Measurements from ENCODE around the gene BCAM. TPM values are rescaled to one million over a fixed set of nuclear protein-coding genes. Genes with fewer than 3 reads are reported as not detected.

The BCAM gene
- total and polyA plus RNA-seq, 2 donors (not counting 3 experiments of a cell fraction or from before 2014, with no cell fraction given), result 23.9 to 28.5 TPM

DNA sequence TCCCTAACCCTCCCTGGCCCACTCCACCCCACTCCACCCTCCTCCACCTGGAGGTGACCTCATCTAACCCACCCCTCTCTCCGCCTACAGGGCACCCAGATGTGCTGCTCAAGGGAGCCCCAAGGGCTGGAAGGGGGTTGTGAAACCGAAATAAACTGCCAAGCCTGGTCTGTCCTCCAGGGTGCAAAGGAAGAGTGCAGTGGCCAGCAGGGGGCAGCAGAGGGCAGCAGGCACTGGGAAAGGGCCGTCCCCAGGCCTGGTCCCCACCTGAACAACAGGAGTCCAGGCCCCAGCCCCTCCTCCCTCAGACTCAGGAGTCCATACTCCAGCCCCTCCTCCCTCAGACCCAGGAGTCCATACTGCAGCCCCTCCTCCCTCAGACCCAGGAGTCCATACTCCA is 8.4 kb upstream of the BCAM start:
- FAIRE-seq (peak; percentile 82), DNase-seq (ENCODE audit: low read depth, low spot score) (peak; percentile 68)
- no TSS peak for BruUV-seq (replicated peaks)
- CTCF ChIA-PET, result interaction anchor here (6.0 kb wide), 1 partner anchor 16 kb away, joined by 45 read pairs; no protein-coding TSS in a partner anchor
- intact Hi-C loops (cut with micrococcal nuclease) (loop anchor here (1.0 to 10.0 kb wide), 3 partner anchors 16 to 154 kb away; partner anchors contain the start of gene CLPTM1), dilution Hi-C loops (cut with MboI; ENCODE audit: extremely low pct_ligation_motif_present, low sequenced_read_pairs) (no loop called here)
- POLR2A ChIA-PET, result no interaction called here
- Histone ChIP-seq H2AFZ (ENCODE audit: low read depth, low read length) (no peak overlapping the region), H4K20me1 (replicated peaks; ENCODE audit: control insufficient read depth, extremely low read depth, insufficient read depth, low read length) (no peaks in the 10 kb centered on the region), H3K4me1 (ENCODE audit: control insufficient read depth, extremely low read depth, insufficient read depth, low read length) (peaks cover 14% of the 10 kb centered on the region), H3K9me1 (replicated peaks; ENCODE audit: control insufficient read depth, extremely low read depth, insufficient read depth, low read length) (no peaks in the 10 kb centered on the region), H3K79me2 (ENCODE audit: control insufficient read depth, insufficient read depth, low read length) (no peaks in the 10 kb centered on the region), H3K9me3 (replicated peaks; ENCODE audit: control insufficient read depth, insufficient read depth, low read length) (no peaks in the 10 kb centered on the region), H3K36me3 (ENCODE audit: control insufficient read depth in 2 of 2, extremely low read depth in 1 of 2, insufficient read depth in 2 of 2, low read length in 2 of 2) (no peaks in the 10 kb centered on the region), H3K27ac (ENCODE audit: insufficient read depth, low read depth, low read length) (no peak overlapping the region), H3K4me2 (ENCODE audit: insufficient read depth, low read length) (no peak overlapping the region), H3K9ac (replicated peaks; ENCODE audit: extremely low read depth, insufficient read depth, low read length) (no peak overlapping the region), H3K4me3 (replicated peaks in 1 of 3; ENCODE audit: insufficient read depth in 1 of 3, low read depth in 1 of 3, low read length in 3 of 3) (no peak overlapping the region), H3K27me3 (ENCODE audit: control insufficient read depth in 2 of 2, insufficient read depth in 2 of 2, low read length in 2 of 2) (no peaks in the 10 kb centered on the region)
- TF ChIP-seq, protein P1, sequence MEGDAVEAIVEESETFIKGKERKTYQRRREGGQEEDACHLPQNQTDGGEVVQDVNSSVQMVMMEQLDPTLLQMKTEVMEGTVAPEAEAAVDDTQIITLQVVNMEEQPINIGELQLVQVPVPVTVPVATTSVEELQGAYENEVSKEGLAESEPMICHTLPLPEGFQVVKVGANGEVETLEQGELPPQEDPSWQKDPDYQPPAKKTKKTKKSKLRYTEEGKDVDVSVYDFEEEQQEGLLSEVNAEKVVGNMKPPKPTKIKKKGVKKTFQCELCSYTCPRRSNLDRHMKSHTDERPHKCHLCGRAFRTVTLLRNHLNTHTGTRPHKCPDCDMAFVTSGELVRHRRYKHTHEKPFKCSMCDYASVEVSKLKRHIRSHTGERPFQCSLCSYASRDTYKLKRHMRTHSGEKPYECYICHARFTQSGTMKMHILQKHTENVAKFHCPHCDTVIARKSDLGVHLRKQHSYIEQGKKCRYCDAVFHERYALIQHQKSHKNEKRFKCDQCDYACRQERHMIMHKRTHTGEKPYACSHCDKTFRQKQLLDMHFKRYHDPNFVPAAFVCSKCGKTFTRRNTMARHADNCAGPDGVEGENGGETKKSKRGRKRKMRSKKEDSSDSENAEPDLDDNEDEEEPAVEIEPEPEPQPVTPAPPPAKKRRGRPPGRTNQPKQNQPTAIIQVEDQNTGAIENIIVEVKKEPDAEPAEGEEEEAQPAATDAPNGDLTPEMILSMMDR (IDR thresholded peaks at IDR 0.05; ENCODE audit: extremely low read depth in 1 of 2, insufficient read depth in 1 of 2, low read depth in 1 of 2, low read length in 2 of 2), result peak; percentile 91 to 98
- TF ChIP-seq POLR2A (IDR thresholded peaks at IDR 0.05; ENCODE audit: low read depth, low read length) (no peak), MYC (IDR thresholded peaks at IDR 0.05; ENCODE audit: low read depth, low read length) (no peak), POLR2AphosphoS5 (IDR thresholded peaks at IDR 0.05; ENCODE audit: insufficient read depth, low read depth, low read length) (no peak), JUN (IDR thresholded peaks at IDR 0.05; ENCODE audit: borderline replicate concordance, insufficient read depth, insufficient read length, low read depth) (no peak)
- TF ChIP-seq, protein P2, sequence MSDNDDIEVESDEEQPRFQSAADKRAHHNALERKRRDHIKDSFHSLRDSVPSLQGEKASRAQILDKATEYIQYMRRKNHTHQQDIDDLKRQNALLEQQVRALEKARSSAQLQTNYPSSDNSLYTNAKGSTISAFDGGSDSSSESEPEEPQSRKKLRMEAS (IDR thresholded peaks at IDR 0.05; ENCODE audit: insufficient read depth, insufficient read length), result no peak

Data from endothelial cell of umbilical vein (primary cell).